GM21717 (cell line): Measurements from ENCODE around the gene BORA.
A peak's percentile ranks its signal among the peaks of the same experiment; 100 is the strongest.
"Not testable (repeated sequence)": the region's sequence is repeated elsewhere in the genome, so short reads cannot be mapped to it uniquely, and the experiment has no call there.

Experiments
- ATAC-seq: cut with Tn5 transposase; IDR thresholded peaks from one replicate; pipeline ENCODE4 v1.9.1; 2021; ENCODE audit warnings: mild to moderate bottlenecking, moderate library complexity; ENCODE audit not compliant: unreplicated experiment

Gene BORA

DNA sequence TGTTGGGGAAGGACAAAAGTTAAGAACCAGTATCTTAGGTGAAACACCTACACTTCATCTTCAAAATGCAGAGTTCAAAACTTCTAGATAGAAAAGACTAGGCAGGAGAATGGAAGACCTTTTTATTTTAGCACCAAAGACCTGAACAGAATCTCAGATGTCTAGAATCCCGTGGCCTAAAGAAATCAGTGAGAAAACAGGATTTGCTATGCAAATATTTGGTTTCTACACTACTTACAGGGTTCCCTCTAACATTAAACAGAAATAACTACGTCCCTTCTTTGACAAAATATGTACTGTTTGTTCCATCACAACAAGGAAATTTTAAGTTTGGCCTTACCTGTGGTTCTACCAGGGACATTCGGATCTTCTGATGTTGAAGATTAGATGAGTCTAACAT, 32.5 kb downstream of the BORA start:
- ATAC-seq: no peak

DNA sequence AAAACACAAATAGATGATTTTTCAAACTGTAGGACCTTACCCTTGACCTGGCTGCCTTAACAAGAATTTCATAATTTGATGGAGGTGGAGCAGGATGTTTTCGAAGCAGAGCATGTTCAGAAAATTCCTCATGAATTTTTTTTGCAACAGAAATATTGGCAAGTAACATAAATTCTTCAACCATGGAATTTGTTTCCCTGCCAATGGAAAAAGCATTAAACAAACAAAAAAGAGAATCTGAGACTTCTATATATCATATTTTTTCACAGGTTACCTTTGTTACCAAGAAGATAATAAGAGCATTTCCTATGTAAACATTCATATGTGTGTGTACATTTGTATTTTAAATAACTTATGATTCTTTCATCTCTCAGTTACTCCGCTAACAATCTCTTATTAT, 35.7 kb downstream of the BORA start:
- ATAC-seq: no peak

DNA sequence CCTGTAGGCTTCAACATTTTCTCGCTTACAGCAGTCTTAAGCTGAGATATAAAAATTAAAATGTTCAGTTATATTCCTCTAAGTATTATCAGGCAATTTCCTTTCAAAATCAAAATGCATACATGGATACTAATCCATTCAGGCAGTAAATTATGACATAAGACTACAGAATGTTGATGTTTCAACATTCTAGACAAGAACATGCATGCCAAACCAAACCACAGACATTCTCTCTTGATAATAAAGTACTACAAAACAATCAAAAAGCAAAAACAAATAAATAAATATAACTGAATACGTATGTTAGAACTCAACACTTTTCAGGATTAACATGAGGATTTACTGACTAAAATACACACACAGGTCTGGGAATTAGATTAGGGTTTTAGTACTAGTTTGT, 46.3 kb downstream of the BORA start:
- no peak for ATAC-seq

DNA sequence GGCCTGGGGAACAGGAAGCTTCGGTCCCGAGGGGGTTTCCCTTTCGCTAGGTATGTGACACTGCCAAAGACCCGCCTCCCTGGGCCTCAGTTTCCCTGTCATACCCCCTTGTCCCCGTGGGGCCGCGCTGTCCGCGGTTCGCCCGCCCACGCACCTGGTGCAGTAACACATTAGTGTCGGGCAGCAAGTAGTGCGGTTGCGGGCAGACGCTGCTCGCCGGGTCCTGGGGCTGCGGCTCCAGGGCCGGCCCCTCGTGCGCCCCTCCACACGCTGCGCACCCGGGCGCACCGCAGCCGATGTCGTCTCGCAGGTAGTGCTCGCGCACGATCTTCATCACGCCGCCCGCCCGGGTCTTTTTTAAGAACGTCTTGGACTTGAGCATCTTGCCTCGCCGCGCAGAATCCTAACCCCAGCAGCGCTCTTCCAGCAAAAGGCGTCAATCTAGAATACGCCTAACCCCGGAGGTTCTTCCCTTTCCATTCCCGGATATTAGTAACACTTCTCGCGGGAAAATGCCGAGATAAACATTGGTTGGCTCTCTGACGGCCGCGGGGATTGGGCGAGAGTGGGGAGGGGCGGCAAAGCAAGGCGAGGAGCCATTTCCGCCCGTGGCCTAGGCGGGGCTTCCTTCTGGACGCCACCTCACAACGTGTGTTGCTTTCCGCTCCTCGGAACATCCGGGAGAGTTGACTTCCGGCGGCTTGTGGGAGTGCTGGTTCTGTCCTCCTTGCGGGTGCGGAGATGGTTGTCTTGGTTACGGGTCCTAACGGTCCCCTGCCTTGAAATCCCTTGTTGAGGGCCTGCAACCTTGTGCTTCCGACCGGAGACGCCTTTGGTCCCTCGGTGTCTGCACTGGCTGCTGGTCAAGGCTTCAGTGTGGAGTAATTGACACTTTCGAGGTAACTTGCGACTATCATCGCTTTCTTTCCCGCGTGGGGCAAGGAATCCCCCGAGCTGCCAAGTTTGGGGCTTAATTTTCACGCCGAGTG, 54.0 kb downstream of the BORA start, which contains the start of the genes DIS3 and PIBF1:
TSS of gene DIS3 (minus strand) at position 450 of the 989 bp plus-strand sequence. CDS start at position 382, 68 bp downstream.
TSS of gene PIBF1 (plus strand) at position 683 of the 989 bp plus-strand sequence. CDS start 1,337 bp downstream, outside the sequence.
- peak; percentile 98 for ATAC-seq

DNA sequence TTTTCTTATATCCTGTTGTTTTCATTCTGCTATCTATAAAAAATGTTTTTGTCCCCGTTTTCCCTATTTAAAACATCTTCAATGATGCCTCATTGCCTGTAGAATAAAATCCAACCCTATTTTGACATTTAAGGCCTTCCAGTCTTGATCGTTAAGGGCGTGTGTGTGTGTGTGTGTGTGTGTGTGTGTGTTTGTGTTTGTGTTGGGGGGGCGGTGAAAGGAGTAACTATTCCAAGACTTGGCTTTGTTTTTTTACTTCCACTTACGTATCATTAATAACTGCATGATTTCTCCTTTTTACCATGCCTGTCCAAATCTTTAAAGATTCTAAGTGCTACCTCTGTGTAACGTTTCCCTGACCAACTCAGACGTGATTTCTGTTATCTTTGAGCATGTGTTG, 55.0 kb downstream of the BORA start:
- no peak for ATAC-seq

DNA sequence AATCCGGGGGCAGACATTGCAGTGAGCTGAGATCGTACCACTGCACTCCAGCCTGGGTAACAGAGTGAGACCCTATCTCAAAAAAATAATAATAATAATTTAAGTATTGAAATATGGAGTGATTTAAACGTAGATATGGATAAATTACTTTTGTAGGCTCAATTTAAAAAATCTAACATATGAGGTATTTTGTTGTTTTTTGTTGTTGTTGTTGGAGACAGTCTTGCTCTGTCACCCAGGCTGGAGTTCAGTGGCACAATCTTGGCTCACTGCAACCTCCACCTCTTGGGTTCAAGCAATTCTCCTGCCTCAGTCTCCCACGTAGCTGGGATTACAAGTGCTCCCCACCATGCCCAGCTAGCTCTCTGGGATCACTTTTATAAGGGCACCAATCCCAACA, 57.0 kb downstream of the BORA start:
- ATAC-seq: not testable (repeated sequence)

DNA sequence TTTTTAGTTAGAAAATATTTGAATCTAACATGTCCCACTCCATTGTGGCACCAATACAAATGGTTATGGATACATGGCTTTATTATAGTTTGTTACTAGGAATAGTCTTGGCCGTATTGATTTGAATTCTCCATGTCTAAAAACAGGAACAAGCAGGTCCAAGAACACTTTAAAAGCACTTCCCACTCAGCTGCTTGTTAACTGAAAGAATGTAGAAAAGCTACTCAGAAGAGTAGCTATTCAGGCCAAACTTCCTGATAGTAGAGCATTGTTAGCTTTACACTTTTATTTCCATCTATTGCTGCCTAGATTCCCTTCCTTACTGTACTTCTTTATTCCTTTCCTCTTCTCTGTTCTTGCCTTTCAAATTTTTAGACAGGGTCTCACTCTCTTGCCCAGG, 61.1 kb downstream of the BORA start:
- ATAC-seq: no peak

DNA sequence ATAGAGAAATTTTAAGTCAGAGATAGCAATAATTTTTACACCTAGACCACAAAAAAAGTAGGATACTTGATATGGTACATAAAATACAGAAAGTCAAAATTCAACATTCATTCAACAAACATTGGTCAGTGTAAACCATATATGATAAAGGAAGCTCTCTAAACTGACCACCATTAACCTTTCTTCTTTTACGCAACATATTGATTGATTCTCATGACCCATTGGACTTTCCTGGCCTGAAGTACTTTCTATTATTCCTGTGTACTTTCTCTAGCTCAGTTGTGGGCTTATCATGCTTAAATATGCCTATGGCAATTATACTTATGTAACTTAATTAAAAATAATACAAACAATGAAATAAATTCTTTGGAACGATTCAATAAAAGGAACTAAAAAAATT, 64.9 kb downstream of the BORA start:
- no peak for ATAC-seq

DNA sequence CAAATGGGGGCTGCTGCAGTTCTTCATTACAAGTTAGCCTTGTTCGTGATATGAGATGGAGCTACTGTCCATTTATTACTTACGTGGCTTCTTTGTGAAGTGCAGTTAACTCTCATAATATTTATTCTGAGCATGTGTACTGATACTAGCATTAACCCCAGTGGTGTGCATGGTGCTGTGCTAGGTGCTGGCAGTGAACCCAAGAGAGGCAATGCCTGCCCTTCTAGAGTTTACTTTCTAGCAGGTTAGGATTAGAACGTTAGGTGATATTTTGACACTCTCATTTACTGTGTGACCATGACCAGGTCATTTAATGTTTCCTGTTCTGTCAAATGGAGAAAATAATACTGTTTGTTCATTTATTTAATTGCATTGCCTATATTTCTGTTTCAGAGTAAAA, 71.1 kb downstream of the BORA start:
- ATAC-seq: no peak

DNA sequence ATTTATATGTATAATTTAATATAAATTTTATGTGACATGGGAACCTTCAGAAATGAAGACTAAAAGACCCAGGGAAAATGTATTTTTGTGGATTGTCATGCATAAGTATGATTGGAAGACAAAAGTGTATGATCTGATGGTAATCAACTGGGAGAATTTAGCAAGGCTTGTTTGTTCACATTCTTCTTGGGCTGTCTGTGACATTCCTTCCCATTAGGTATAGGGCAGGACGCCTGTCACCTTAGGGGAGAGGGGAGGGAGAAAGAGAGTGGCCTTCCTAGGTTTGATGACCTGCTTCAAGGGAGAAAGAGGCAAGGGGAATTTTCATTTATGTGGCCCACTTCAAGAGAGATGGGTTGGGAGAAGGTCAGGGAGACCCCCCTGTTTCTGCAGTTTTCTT, 76.6 kb downstream of the BORA start:
- ATAC-seq: no peak
